ENCODE measurements around the gene LRP2. TPM values are rescaled to one million over a fixed set of nuclear protein-coding genes. Genes with fewer than 3 reads are reported as not detected.

LRP2 gene
- total RNA-seq, 4 donors from 2014 or later: not detected

DNA sequence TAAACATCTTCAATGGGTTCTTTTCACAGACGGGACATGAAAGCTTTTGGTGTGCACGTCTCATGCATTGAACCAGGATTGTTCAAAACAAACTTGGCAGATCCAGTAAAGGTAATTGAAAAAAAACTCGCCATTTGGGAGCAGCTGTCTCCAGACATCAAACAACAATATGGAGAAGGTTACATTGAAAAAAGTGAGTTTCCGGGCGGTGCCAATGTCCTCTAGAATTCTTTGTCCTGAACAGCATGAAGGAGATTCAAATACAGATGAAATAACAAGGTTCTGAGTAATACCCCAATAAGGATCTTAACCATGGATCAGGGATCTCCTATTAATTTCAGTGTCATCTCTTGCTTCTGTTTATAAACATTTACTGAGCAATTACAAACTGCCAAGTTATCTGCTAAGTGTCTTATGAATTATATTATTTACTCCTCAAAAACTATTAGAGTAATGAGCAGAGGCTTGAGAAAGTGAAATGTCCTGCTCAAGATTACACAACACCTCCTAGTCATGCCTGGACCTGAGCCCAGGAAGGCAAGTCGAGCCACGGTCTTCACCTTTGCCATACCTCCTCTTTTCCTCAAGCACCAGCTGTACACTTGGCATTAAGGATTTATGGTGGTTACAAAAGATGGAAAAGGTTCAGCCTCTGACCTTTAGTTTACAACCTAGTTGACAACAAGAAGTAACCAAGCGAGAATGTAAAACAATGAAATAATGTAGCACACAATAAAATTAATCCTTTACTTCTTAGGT is 270.4 kb downstream of the LRP2 start:
- H3K36me3 ChIP-seq: no peaks in the 10 kb centered on the region
- peak in 2 of 3 donors; percentile 65 to 86 for DNase-seq
- peak overlapping the region in 1 of 4 donors; percentile 68 for H3K27ac ChIP-seq
- H3K27me3 ChIP-seq: no peaks in the 10 kb centered on the region
- no peak overlapping the region for H3K4me3 ChIP-seq
- H3K9me3 ChIP-seq: no peaks in the 10 kb centered on the region
- peaks cover 0 to 11% (median 0%) of the 10 kb centered on the region in 4 donors for H3K4me1 ChIP-seq
- TF ChIP-seq, protein P1, sequence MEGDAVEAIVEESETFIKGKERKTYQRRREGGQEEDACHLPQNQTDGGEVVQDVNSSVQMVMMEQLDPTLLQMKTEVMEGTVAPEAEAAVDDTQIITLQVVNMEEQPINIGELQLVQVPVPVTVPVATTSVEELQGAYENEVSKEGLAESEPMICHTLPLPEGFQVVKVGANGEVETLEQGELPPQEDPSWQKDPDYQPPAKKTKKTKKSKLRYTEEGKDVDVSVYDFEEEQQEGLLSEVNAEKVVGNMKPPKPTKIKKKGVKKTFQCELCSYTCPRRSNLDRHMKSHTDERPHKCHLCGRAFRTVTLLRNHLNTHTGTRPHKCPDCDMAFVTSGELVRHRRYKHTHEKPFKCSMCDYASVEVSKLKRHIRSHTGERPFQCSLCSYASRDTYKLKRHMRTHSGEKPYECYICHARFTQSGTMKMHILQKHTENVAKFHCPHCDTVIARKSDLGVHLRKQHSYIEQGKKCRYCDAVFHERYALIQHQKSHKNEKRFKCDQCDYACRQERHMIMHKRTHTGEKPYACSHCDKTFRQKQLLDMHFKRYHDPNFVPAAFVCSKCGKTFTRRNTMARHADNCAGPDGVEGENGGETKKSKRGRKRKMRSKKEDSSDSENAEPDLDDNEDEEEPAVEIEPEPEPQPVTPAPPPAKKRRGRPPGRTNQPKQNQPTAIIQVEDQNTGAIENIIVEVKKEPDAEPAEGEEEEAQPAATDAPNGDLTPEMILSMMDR (IDR thresholded peaks at IDR 0.05): no peak
- no peak for TF ChIP-seq POLR2A (IDR thresholded peaks at IDR 0.05)

DNA sequence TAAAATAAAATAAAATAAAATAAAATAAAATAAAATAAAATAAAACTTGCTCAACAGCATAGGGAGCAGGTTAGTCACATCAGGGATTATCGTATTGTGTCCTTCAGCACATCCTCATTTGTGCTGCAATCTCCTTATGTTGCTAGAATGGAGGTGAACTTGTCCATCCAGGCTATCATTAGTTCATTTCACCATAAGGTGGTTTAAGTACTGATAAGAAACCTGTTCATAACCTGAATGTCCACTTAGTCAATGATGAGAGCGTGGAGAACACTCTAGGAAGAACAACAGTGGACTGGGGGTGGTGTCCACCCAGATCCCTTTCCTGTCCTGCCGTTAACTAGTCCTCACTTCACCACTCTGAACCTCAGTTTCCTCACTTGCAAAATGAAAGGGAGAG is 271.1 kb downstream of the LRP2 start:
- peaks cover 0 to 11% (median 0%) of the 10 kb centered on the region in 4 donors for H3K4me1 ChIP-seq
- H3K36me3 ChIP-seq: no peaks in the 10 kb centered on the region
- no peak overlapping the region for H3K4me3 ChIP-seq
- TF ChIP-seq, protein P1 (IDR thresholded peaks at IDR 0.05): no peak
- no peak for TF ChIP-seq POLR2A (IDR thresholded peaks at IDR 0.05)
- no peaks in the 10 kb centered on the region for H3K27me3 ChIP-seq
- DNase-seq: no peak
- no peaks in the 10 kb centered on the region for H3K9me3 ChIP-seq
- peak overlapping the region in 1 of 4 donors; percentile 68 for H3K27ac ChIP-seq

DNA sequence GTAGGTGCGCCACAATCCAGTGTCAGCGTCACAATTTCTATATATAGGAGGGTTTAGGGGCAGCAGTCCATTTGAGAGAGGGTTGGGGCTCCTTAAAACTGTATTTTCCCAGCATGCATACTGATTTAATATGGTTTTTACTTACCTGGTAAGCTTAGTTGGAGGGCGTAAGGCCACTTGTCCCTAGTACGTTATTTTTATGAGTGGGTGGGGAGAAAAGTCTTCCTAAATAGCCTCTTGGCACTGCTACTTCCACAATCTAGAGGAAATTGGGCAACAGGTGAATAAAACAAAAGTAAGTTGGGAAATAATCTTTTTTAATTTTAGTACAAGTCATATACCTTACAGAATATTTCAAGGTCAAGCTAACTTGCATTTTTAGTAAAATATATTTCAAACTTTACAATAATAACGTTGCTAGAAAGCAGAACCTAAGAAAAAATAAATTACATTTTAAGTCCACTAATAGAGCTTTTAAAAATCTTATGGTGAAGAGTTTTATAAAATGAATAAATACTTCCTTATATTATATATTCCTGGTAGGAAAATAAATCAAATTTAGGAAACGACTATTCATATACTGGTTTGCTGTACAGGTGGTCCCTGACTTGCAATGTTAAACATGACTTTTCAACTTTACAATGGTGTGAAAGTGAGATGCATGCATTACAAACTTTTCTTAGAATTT is 272.1 kb downstream of the LRP2 start:
- no peak overlapping the region for H3K27ac ChIP-seq
- H3K4me3 ChIP-seq: no peak overlapping the region
- H3K4me1 ChIP-seq: peaks cover 0 to 11% (median 0%) of the 10 kb centered on the region in 4 donors
- H3K36me3 ChIP-seq: no peaks in the 10 kb centered on the region
- no peaks in the 10 kb centered on the region for H3K9me3 ChIP-seq
- H3K27me3 ChIP-seq: no peaks in the 10 kb centered on the region
- TF ChIP-seq, protein P1 (IDR thresholded peaks at IDR 0.05): no peak
- TF ChIP-seq POLR2A (IDR thresholded peaks at IDR 0.05): no peak
- no peak for DNase-seq

DNA sequence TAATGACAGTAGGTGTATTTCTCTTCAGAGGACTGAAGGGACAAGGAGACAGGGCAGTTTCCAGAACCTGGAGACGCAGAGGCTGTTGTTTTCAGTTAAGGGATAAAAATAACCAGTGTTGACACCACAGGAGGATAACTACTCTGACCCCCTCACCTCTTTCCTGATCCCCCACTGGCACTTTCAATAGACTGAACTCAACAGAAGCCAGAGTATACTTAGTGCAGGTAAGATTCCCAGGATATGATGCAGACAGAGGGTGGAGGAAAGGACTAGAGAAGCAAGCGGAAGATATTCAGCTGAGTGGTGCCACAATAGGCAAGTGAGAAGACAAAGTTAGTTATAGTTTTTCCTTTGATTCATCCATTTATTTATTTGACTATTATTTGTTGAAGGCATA is 273.2 kb downstream of the LRP2 start:
- Histone ChIP-seq H3K27ac (no peak overlapping the region), H3K36me3 (no peaks in the 10 kb centered on the region), H3K9me3 (no peaks in the 10 kb centered on the region), H3K4me1 (peaks cover 0 to 11% (median 0%) of the 10 kb centered on the region in 4 donors), H3K4me3 (no peak overlapping the region), H3K27me3 (no peaks in the 10 kb centered on the region)
- TF ChIP-seq, protein P1 (IDR thresholded peaks at IDR 0.05): no peak
- TF ChIP-seq POLR2A (IDR thresholded peaks at IDR 0.05): no peak
- no peak for DNase-seq

DNA sequence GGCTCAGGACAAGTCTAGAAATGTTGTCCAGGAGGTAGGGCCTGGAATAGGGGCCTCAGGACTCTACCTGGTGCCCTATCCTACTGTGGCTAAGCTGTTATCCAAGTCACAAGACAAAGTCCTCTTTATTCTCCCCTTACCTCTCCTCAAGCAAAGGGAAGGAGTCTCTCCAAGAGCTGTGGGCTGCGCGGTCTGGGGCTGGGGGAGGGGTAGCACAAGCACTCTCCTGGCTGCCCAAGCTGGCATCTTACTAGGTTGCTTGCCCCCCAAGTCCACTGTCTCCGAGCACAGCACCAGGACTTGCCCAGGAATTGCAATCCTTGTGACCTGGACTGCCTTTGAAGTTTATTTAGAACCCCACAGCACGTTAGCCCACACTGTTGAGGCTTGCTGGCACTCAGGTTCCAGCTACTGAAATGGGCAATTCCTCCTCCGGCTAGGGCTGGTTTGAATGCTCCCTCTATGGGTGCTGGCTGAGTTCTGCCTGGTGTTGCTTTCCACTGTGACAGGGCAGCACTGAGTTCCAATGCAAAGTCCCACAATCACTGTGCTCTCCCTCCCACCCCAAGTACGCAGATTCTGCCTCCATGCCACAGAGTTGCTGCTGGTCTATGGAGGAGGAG is 274.5 kb downstream of the LRP2 start:
- no peak for DNase-seq
- no peak overlapping the region for H3K4me3 ChIP-seq
- no peak overlapping the region for H3K27ac ChIP-seq
- TF ChIP-seq, protein P1 (IDR thresholded peaks at IDR 0.05): no peak
- TF ChIP-seq POLR2A (IDR thresholded peaks at IDR 0.05): no peak
- H3K9me3 ChIP-seq: no peaks in the 10 kb centered on the region
- peaks cover 0 to 10% (median 0%) of the 10 kb centered on the region in 4 donors for H3K4me1 ChIP-seq
- H3K36me3 ChIP-seq: no peaks in the 10 kb centered on the region
- H3K27me3 ChIP-seq: no peaks in the 10 kb centered on the region
